Measurements from ENCODE around the gene ARAF. TPM values are rescaled to one million over a fixed set of nuclear protein-coding genes. Genes with fewer than 3 reads are reported as not detected.

The ARAF gene
- polyA plus RNA-seq, 3 donors, result 49.7 to 105 (median 68.6) TPM

DNA sequence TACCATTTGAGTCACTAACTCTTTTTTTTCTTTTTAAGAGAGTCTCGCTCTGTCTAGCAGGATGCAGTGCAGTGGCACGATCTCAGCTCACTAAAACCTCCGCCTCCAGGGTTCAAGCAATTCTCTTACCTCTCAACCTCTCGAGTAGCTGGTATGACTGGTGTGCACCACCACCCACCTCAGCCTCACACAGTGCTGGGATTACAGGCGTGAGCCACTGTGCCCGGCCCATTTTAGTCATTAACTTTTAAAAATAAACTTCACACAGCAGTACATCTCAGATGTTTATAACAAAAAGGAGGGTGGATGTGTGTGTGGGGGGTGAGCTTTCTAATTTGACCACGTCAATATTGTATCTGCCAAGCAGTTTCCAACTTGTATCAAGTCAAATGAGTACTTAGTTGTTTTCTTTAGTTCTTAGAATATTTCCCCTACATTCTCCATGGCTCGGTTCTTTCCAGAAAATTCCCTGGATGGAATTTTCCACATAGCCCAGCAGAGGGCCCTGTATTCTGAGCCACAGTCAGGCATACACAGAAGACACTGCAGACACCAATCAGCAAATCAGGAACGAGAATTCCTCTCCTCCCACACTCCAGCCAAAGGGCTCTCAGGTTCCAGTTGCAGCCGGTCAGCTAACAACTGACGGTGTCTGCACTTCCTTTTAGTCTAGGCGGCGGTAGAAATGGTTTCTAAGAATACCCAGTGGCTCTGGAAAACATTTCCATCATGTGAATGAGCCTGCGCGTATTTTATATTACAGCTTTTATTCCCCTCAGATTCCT, 20.1 kb upstream of the ARAF start:
- H2AFZ ChIP-seq (ENCODE audit: insufficient read depth, low read depth, low read length, poor library complexity, severe bottlenecking), result no peak overlapping the region
- H3K4me2 ChIP-seq (replicated peaks; ENCODE audit: extremely low read depth, low read length, poor library complexity, severe bottlenecking), result peak overlapping the region; percentile 24
- peak in 2 of 3 donors; percentile 65 to 70 for DNase-seq
- no peaks in the 10 kb centered on the region for H4K20me1 ChIP-seq (ENCODE audit: insufficient read depth, low read length)
- no peak overlapping the region for H3K27ac ChIP-seq (ENCODE audit: low read depth in 1 of 2, low read length in 2 of 2)
- Mint-ChIP-seq H3K9me3 (peaks cover 0 to 2% (median 0%) of the 10 kb centered on the region in 7 donors), H3K4me1 (peaks cover 15% of the 10 kb centered on the region), H3K4me3 (peak overlapping the region in 1 of 2 donors; percentile 48), H3K27me3 (ENCODE audit: low read depth in 3 of 3) (peaks cover 0 to 16% (median 0%) of the 10 kb centered on the region in 3 donors), H3K27ac (peak overlapping the region in 3 of 7 donors; percentile 33 to 65 (median 60)), H3K36me3 (no peaks in the 10 kb centered on the region)
- H3K9me3 ChIP-seq (replicated peaks in 1 of 2; ENCODE audit: control insufficient read depth in 1 of 2, insufficient read depth in 1 of 2, low read length in 2 of 2), result no peaks in the 10 kb centered on the region
- no peak overlapping the region for H3K4me3 ChIP-seq (replicated peaks in 1 of 3; ENCODE audit: low read depth in 2 of 3, low read length in 3 of 3)
- no peaks in the 10 kb centered on the region for H3K79me2 ChIP-seq (ENCODE audit: insufficient read depth, low read length)
- WGBS (ENCODE audit: insufficient coverage), result no CpG with 5 or more reads among the region's 15 CpGs
- intact Hi-C loops (cut with micrococcal nuclease), result no loop called here
- H3K9ac ChIP-seq (ENCODE audit: insufficient read depth, low read length, poor library complexity, severe bottlenecking), result no peak overlapping the region
- no peaks in the 10 kb centered on the region for H3K36me3 ChIP-seq (replicated peaks in 1 of 2; ENCODE audit: control insufficient read depth in 1 of 2, insufficient read depth in 2 of 2, low read length in 2 of 2)
- peaks cover 8 to 13% of the 10 kb centered on the region in 2 donors for H3K4me1 ChIP-seq (ENCODE audit: control insufficient read depth in 1 of 2, insufficient read depth in 2 of 2, low read length in 2 of 2)
- no peaks in the 10 kb centered on the region for H3K27me3 ChIP-seq (ENCODE audit: control insufficient read depth in 2 of 2, insufficient read depth in 2 of 2, low read length in 2 of 2)
- TF ChIP-seq, protein P1, sequence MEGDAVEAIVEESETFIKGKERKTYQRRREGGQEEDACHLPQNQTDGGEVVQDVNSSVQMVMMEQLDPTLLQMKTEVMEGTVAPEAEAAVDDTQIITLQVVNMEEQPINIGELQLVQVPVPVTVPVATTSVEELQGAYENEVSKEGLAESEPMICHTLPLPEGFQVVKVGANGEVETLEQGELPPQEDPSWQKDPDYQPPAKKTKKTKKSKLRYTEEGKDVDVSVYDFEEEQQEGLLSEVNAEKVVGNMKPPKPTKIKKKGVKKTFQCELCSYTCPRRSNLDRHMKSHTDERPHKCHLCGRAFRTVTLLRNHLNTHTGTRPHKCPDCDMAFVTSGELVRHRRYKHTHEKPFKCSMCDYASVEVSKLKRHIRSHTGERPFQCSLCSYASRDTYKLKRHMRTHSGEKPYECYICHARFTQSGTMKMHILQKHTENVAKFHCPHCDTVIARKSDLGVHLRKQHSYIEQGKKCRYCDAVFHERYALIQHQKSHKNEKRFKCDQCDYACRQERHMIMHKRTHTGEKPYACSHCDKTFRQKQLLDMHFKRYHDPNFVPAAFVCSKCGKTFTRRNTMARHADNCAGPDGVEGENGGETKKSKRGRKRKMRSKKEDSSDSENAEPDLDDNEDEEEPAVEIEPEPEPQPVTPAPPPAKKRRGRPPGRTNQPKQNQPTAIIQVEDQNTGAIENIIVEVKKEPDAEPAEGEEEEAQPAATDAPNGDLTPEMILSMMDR (IDR thresholded peaks at IDR 0.05), result peak; percentile 22

DNA sequence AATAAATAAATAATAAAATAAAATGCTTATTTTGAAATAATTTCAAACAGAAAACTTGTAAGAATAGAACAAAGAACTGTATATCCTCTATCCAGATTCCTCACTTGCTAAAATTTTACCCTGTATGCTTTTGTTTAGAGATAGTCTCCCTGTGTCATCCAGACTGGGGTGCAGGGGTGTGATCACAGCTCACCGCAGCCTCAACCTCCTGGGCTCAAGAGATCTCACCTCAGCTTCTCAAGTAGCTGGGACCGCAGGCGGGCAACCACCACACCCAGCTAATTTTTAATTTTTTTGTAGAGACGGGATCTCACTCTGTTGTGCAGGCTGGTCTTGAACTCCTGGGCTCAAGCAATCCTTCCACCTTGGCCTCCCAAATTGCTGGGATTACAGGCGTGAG, 17.5 kb upstream of the ARAF start:
- no peak for DNase-seq
- no peak overlapping the region for H3K27ac Mint-ChIP-seq

More for the DNA sequence above, 17.5 kb upstream of the ARAF start:
- no peak overlapping the region for H3K27ac ChIP-seq (ENCODE audit: low read depth in 1 of 2, low read length in 2 of 2)
- H3K9ac ChIP-seq (ENCODE audit: insufficient read depth, low read length, poor library complexity, severe bottlenecking), result no peak overlapping the region
- Mint-ChIP-seq H3K36me3 (no peaks in the 10 kb centered on the region), H3K27me3 (ENCODE audit: low read depth in 3 of 3) (peaks cover 0 to 12% (median 0%) of the 10 kb centered on the region in 3 donors), H3K9me3 (peaks cover 0 to 2% (median 0%) of the 10 kb centered on the region in 7 donors), H3K4me1 (peaks cover 18% of the 10 kb centered on the region), H3K4me3 (no peak overlapping the region)
- no peaks in the 10 kb centered on the region for H3K36me3 ChIP-seq (replicated peaks in 1 of 2; ENCODE audit: control insufficient read depth in 1 of 2, insufficient read depth in 2 of 2, low read length in 2 of 2)
- H3K4me3 ChIP-seq (replicated peaks in 1 of 3; ENCODE audit: low read depth in 2 of 3, low read length in 3 of 3), result no peak overlapping the region
- H2AFZ ChIP-seq (ENCODE audit: insufficient read depth, low read depth, low read length, poor library complexity, severe bottlenecking), result no peak overlapping the region
- peaks cover 12 to 17% of the 10 kb centered on the region in 2 donors for H3K4me1 ChIP-seq (ENCODE audit: control insufficient read depth in 1 of 2, insufficient read depth in 2 of 2, low read length in 2 of 2)
- no peaks in the 10 kb centered on the region for H3K27me3 ChIP-seq (ENCODE audit: control insufficient read depth in 2 of 2, insufficient read depth in 2 of 2, low read length in 2 of 2)
- no peaks in the 10 kb centered on the region for H3K9me3 ChIP-seq (replicated peaks in 1 of 2; ENCODE audit: control insufficient read depth in 1 of 2, insufficient read depth in 1 of 2, low read length in 2 of 2)
- TF ChIP-seq, protein P1 (IDR thresholded peaks at IDR 0.05), result no peak
- intact Hi-C loops (cut with micrococcal nuclease), result no loop called here
- no peaks in the 10 kb centered on the region for H3K79me2 ChIP-seq (ENCODE audit: insufficient read depth, low read length)
- no peak overlapping the region for H3K4me2 ChIP-seq (replicated peaks; ENCODE audit: extremely low read depth, low read length, poor library complexity, severe bottlenecking)
- no CpG with 5 or more reads among the region's 5 CpGs for WGBS (ENCODE audit: insufficient coverage)
- H4K20me1 ChIP-seq (ENCODE audit: insufficient read depth, low read length), result no peaks in the 10 kb centered on the region

Measured in CD14-positive monocyte (primary cell).